ENCODE data around the gene FAM156A. TPM values are rescaled to one million over a fixed set of nuclear protein-coding genes. Genes with fewer than 3 reads are reported as not detected.
A peak's percentile ranks its signal among the peaks of the same experiment; 100 is the strongest.

FAM156A gene
- polyA plus RNA-seq, 1 donor from 2014 or later, result 66.6 TPM

GRCh38 chrX:52934704-52935469 lies 23.4 kb downstream of the FAM156A start:
- Histone ChIP-seq H3K27me3 (ENCODE audit: insufficient read depth, low read depth, low read length) (no peaks in the 10 kb centered on the region), H3K4me3 (ENCODE audit: low read length) (peak overlapping the region; percentile 76), H3K9me2 (ENCODE audit: insufficient read depth, low read length) (no peaks in the 10 kb centered on the region), H3F3A (ENCODE audit: insufficient read depth, low read length, poor library complexity, severe bottlenecking) (no peaks in the 10 kb centered on the region), H3K9me3 (ENCODE audit: low read length) (no peaks in the 10 kb centered on the region), H4K20me1 (ENCODE audit: insufficient read depth) (no peaks in the 10 kb centered on the region), H2AFZ (ENCODE audit: low read depth, low read length) (peak overlapping the region; percentile 45), H3K36me3 (ENCODE audit: insufficient read depth, low read length) (no peaks in the 10 kb centered on the region), H3K9ac (ENCODE audit: low read length) (peak overlapping the region; percentile 92), H3K4me2 (ENCODE audit: low read length) (no peak overlapping the region), H3K27ac (ENCODE audit: low read length) (peak overlapping the region; percentile 98), H3K79me2 (replicated peaks; ENCODE audit: insufficient read depth, low read length) (no peaks in the 10 kb centered on the region)
- peak; percentile 83 for TF ChIP-seq POLR2AphosphoS5 (IDR thresholded peaks at IDR 0.05)
- peak; percentile 49 for TF ChIP-seq MXI1 (conservative IDR thresholded peaks at IDR 0.05; ENCODE audit: poor library complexity, severe bottlenecking)
- TF ChIP-seq EP300 (conservative IDR thresholded peaks at IDR 0.05; ENCODE audit: poor library complexity, severe bottlenecking), result peak; percentile 65
- TF ChIP-seq CTCF (IDR thresholded peaks at IDR 0.05; ENCODE audit: poor library complexity, severe bottlenecking), result peak; percentile 96
- peak; percentile 31 for TF ChIP-seq TAF1 (IDR thresholded peaks at IDR 0.05; ENCODE audit: low read depth)
- TF ChIP-seq SMC3 (conservative IDR thresholded peaks at IDR 0.05; ENCODE audit: poor library complexity), result peak; percentile 73
- TF ChIP-seq REST (IDR thresholded peaks at IDR 0.05; ENCODE audit: borderline replicate concordance), result peak; percentile 24
- no peak for TF ChIP-seq EZH2 (IDR thresholded peaks at IDR 0.05; ENCODE audit: borderline replicate concordance, insufficient read depth, low read length, poor library complexity, severe bottlenecking)
- peak; percentile 93 for TF ChIP-seq RAD21 (conservative IDR thresholded peaks at IDR 0.05)

- H3K9ac ChIP-seq (ENCODE audit: low read length), result peak overlapping the region; percentile 92
- no peaks in the 10 kb centered on the region for H3K79me2 ChIP-seq (replicated peaks; ENCODE audit: insufficient read depth, low read length)
- no peaks in the 10 kb centered on the region for H3K36me3 ChIP-seq (ENCODE audit: insufficient read depth, low read length)
- H3K9me3 ChIP-seq (ENCODE audit: low read length), result no peaks in the 10 kb centered on the region
- H3K4me2 ChIP-seq (ENCODE audit: low read length), result peak overlapping the region; percentile 86
- H3K27me3 ChIP-seq (ENCODE audit: insufficient read depth, low read depth, low read length), result no peaks in the 10 kb centered on the region
- no peaks in the 10 kb centered on the region for H3K9me2 ChIP-seq (ENCODE audit: insufficient read depth, low read length)
- H3K4me3 ChIP-seq (ENCODE audit: low read length), result peak overlapping the region; percentile 76
- H2AFZ ChIP-seq (ENCODE audit: low read depth, low read length), result peak overlapping the region; percentile 19
- H3K27ac ChIP-seq (ENCODE audit: low read length), result peak overlapping the region; percentile 98
- H4K20me1 ChIP-seq (ENCODE audit: insufficient read depth), result no peaks in the 10 kb centered on the region
- TF ChIP-seq RAD21 (conservative IDR thresholded peaks at IDR 0.05), result no peak
- TF ChIP-seq TAF1 (IDR thresholded peaks at IDR 0.05; ENCODE audit: low read depth), result no peak
- peak; percentile 38 for TF ChIP-seq MXI1 (conservative IDR thresholded peaks at IDR 0.05; ENCODE audit: poor library complexity, severe bottlenecking)
- TF ChIP-seq EP300 (conservative IDR thresholded peaks at IDR 0.05; ENCODE audit: poor library complexity, severe bottlenecking), result no peak
- no peaks in the 10 kb centered on the region for H3F3A ChIP-seq (ENCODE audit: insufficient read depth, low read length, poor library complexity, severe bottlenecking)
Measured at GRCh38 chrX:52933976-52934703, 24.2 kb downstream of the FAM156A start.
